DND-41 (cell line): ENCODE data around the gene SMOC2.

Experiments used
- CTCF ChIP-seq: IDR thresholded peaks from 2 replicates; pipeline ENCODE4 v1.5.1; 2012; ENCODE audit warnings: borderline replicate concordance, low read length, moderate library complexity, mild to moderate bottlenecking; ENCODE audit not compliant: poor library complexity, severe bottlenecking; ENCODE audit errors: extremely low read depth
- EZH2 ChIP-seq: IDR thresholded peaks from 3 replicates; pipeline ENCODE4 v1.6.1; 2012; ENCODE audit warnings: borderline replicate concordance, low read depth, mild to moderate bottlenecking, moderate library complexity, low read length, inconsistent platforms; ENCODE audit not compliant: severe bottlenecking

- no peak for TF ChIP-seq CTCF
- no peak for TF ChIP-seq EZH2
Observed at GRCh38 chr6:168442646-168443045, 1.7 kb downstream of the SMOC2 start.
